HUES6 (cell line): ENCODE data around the gene PHF2.

Experiments used
- H3K27ac ChIP-seq: 2 replicates; pipeline ENCODE4 v1.7.0; 2013; ENCODE audit warnings: low read depth, mild to moderate bottlenecking, low read length, inconsistent platforms
- H3K27me3 ChIP-seq: 2 replicates; pipeline ENCODE4 v1.6.1; 2013; ENCODE audit warnings: low read length; ENCODE audit not compliant: control insufficient read depth, insufficient read depth
- H3K36me3 ChIP-seq: 2 replicates; pipeline ENCODE4 v1.6.1; 2013; ENCODE audit warnings: low read length; ENCODE audit not compliant: control insufficient read depth, insufficient read depth
- H3K4me1 ChIP-seq: 2 replicates; pipeline ENCODE4 v1.6.1; 2013; ENCODE audit warnings: low read length; ENCODE audit not compliant: control insufficient read depth, insufficient read depth
- H3K4me3 ChIP-seq: 2 replicates; pipeline ENCODE4 v1.5.1; 2013; ENCODE audit warnings: low read depth, low read length
- H3K9ac ChIP-seq: one replicate; pipeline ENCODE4 v1.6.1; 2013; ENCODE audit warnings: mild to moderate bottlenecking, low read length
- H3K9me3 ChIP-seq: 2 replicates; pipeline ENCODE4 v1.6.1; 2013; ENCODE audit warnings: low read depth, low read length; ENCODE audit not compliant: control insufficient read depth, insufficient read depth

Gene PHF2

DNA sequence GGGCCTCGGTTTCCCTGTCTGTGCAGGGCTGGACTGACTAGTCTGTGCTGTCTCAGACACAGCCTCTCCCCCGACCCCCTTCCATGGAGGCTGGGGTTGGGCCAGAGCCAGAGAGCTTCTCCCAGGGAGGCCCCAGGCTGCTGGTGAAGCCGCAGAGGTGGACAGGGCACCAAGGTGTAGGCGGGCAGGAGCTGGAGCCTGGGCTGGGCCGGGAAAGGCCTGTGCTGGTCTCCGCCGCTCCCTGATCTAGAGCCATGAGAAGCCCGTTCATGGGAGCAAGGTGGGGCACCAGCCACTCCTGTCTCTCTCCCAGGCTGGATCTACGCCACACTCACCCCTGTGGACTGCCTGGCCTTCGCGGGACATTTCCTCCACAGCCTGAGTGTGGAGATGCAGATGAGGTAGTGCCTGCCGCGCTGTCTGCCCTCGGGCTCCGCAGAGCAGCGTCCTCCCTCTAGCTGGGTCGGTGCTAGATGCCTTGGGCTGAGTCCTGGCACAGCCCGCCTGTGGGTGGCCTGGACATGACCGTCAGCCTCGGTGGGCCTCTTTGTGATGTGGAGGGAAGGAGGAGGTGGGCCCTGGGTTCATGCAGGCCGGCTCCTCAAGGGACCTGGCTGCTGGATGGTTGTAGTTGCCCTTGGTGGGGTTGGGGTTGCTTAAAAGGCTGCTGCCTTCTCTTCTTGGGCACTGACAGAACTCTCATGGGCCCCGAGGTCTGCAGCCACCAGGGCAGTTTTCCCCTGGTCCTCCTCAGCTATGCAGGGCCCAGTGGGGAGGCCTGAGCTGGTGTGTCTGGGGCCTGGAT is 79.4 kb downstream of the PHF2 start:
- Histone ChIP-seq H3K9me3 (no peaks in the 10 kb centered on the region), H3K4me1 (no peaks in the 10 kb centered on the region), H3K27ac (no peak overlapping the region), H3K27me3 (no peaks in the 10 kb centered on the region), H3K4me3 (no peak overlapping the region), H3K9ac (no peak overlapping the region), H3K36me3 (peaks cover 18% of the 10 kb centered on the region)

DNA sequence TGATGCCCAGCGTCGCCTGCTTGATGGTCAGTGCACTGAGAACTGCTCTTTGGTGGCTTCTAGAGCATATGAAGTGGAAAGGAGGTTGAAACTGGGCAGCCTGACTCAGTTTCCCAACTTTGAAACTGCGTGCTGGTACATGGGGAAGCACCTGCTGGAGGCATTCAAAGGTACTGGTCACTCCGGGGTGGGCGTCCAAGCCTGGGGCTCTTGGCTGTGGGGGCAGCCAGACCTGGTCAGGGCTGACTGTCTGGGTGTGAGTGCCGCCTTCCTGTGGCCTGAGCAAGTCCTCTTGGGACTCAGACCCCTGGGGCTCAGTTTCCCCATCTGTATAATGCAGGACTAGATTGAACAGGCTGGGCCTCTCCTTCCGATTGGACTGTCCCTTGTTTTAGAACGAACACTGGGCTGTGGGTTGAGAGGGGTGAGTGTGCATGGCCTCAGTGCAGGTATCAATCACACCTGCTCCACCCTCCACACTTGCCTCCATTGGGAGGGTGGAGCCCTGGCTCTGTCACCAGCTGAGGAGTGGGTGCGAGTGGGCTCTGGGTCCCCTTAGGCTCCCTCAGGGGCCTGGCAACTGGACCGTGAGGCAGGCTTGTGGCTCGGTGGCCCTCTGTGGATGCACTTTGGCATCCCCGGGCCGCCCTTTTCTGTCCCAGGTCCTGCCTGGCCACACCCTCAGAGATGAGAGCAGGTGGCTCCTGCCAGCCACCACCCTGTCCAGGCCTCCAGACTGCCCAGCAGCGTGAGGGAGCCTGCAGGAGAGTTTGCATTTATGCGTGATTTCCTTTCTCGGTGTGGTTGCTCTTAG is 80.2 kb downstream of the PHF2 start:
- H3K9ac ChIP-seq = no peak overlapping the region
- H3K4me1 ChIP-seq = no peaks in the 10 kb centered on the region
- H3K4me3 ChIP-seq = no peak overlapping the region
- no peak overlapping the region for H3K27ac ChIP-seq
- peaks cover 18% of the 10 kb centered on the region for H3K36me3 ChIP-seq
- no peaks in the 10 kb centered on the region for H3K9me3 ChIP-seq
- H3K27me3 ChIP-seq = no peaks in the 10 kb centered on the region

DNA sequence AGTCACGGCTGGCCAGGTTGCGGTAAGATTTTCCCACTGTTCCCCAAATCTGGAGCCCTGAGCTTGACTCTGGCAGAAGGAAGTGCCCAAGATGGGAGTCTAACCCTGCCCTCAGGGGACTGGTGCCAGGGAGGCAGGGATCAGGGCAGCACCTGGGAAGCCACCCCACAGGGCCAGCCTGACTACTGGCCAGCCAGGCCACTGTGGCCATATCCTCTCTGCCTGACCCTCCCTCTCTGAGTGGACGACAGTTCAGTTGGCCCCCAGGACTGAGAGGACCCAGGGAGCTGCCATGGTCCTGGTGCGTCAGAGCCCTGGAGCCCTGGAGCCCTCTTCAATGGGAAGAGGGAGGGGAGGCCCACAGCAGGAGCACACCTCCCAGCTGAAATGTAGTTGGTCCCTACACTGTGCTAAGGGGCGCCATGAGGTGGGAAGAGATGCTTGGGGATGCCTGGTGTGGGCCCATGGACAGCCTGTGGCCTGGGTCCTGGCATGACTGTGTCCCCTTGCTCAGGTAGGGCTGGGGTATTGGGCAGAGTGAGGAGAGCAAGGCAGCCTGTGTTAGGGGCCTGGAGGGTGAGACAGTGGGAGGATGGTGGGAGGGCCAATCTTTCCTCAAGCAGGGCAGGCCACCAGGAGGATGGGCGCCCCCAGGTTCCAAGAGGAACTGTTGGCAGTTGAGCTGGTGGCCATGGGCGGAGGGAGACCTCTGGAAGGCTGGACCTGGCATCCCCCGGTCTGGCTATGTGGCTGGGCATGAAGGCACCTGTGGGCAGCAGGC is 81.1 kb downstream of the PHF2 start:
- Histone ChIP-seq H3K36me3 (peaks cover 18% of the 10 kb centered on the region), H3K9ac (no peak overlapping the region), H3K4me1 (no peaks in the 10 kb centered on the region), H3K9me3 (no peaks in the 10 kb centered on the region), H3K27ac (no peak overlapping the region), H3K4me3 (no peak overlapping the region), H3K27me3 (no peaks in the 10 kb centered on the region)

DNA sequence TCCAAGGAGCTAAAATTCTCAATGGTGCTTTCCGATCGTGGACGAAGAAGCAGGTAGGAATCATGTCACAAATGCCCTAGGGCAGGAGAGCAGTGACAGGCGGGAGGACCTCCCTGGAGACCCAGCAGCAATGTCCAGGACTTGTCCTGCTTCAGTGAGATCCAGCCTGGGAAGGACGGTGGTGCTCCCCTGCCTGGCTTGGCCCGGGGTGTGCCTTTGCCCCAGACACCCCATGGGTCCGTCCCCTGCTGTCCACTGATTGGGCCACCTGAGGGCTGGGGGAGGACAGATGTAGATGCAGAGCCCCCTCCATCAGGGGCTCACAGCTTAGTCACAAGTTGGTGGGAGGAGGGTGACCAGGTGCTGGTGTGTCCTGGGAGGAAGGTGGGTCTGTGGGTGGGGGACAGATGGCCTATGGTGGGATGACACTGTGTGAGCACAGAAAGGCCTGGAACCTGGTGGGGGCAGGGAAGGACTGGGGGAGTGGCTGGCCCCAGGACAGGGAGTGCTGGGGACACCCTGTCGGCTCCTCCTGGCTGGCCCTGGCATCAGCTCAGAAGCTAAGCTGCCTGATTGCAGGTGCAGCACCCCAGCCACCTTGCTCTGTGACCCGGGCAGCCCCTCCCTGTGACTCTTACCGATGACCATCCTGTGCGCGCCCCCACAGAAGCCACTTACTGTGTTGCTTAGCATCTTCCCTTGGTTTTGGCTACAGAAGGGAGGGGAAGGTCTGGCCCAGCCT is 82.0 kb downstream of the PHF2 start:
- Histone ChIP-seq H3K4me1 (no peaks in the 10 kb centered on the region), H3K9ac (no peak overlapping the region), H3K27ac (no peak overlapping the region), H3K9me3 (no peaks in the 10 kb centered on the region), H3K27me3 (no peaks in the 10 kb centered on the region), H3K4me3 (no peak overlapping the region), H3K36me3 (peaks cover 19% of the 10 kb centered on the region)

DNA sequence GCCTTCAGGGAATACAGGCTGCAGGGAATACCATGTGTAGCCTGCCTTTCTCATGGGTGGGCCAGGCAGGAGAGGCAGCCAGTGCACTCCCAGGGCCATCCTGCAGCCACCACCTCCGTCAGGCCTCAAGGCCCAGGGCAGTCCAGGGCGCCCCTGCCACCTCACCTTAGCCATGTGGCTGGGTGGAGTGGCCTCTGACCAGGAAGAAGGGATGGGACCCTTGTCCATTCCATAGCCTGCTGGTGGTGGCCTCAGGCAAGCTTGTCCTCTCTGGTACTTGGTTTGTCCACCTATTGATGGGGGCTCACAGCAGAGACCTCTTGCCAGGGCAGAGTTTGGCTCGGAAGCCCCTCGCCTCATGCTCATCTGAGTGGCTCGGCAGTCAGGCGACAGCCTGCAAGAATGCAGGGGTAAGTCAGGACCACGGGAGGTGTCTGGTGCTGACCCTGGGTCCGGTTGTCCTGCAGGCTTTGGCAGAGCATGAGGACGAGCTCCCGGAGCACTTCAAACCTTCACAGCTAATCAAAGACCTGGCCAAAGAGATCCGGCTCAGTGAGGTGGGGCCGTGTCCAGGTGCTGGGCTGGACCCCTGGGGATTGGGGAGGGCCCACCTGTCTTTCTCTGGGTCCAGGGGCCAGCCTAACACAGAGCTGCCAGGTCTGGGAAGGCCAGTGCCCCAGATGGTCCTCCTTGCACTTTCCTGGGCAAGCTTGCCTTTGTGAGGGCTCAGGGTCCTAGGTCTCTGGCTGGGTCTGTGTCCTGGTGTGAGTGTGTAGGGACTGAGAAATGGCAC is 82.9 kb downstream of the PHF2 start:
- Histone ChIP-seq H3K36me3 (peaks cover 22% of the 10 kb centered on the region), H3K9ac (no peak overlapping the region), H3K27ac (no peak overlapping the region), H3K4me3 (no peak overlapping the region), H3K27me3 (no peaks in the 10 kb centered on the region), H3K9me3 (no peaks in the 10 kb centered on the region), H3K4me1 (no peaks in the 10 kb centered on the region)

DNA sequence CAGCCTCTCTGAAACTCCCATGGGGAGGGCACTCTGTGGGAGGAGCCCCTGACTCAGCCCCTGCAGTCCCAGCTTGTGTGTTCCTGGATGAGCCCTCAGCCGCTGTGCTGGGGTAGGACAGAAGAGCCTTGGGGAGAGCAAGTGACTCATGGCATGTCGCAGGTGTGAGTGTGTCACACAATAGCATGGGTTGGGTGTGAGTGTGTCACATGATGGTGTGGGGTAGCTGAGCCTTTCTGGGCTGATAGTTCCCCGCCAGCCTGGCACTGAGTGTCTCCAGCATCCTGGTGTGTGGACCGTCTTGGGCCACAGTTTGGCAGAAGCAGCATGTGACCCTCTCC is 83.4 kb downstream of the PHF2 start:
- H3K9ac ChIP-seq = no peak overlapping the region
- peaks cover 17% of the 10 kb centered on the region for H3K36me3 ChIP-seq
- H3K27me3 ChIP-seq = no peaks in the 10 kb centered on the region
- H3K27ac ChIP-seq = no peak overlapping the region
- H3K9me3 ChIP-seq = no peaks in the 10 kb centered on the region
- no peak overlapping the region for H3K4me3 ChIP-seq
- no peaks in the 10 kb centered on the region for H3K4me1 ChIP-seq

DNA sequence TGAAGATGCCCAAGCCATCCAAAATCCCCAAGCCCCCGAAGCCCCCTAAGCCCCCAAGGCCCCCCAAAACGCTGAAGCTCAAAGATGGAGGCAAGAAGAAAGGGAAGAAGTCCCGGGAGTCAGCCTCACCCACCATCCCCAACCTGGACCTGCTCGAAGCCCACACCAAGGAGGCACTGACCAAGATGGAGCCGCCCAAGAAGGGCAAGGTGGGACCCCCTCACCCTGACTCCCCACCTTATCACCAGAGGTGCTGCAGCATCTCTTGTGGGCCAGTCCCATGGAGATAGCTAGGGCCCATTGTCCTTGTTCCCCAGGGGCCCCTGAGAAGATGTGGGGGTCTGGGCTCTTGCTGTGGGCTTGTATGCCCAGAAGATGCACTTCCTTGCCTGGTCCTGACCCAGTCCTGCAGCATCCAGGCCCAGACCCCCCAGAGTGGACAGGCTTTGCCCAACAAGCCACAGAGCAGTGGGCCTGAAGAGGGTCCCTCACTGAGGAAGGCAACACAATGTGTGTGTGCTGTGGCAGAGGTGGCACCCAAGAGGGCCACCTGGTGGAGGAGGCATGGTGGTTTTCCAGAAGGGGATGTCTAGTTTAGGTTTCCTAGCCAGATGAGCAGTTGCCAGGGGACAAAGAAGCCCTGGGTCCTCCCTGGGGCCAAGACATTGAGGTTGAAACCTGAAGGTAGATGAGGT is 84.1 kb downstream of the PHF2 start:
- Histone ChIP-seq H3K4me1 (no peaks in the 10 kb centered on the region), H3K36me3 (peaks cover 16% of the 10 kb centered on the region), H3K4me3 (no peak overlapping the region), H3K9me3 (no peaks in the 10 kb centered on the region), H3K27ac (no peak overlapping the region), H3K27me3 (no peaks in the 10 kb centered on the region), H3K9ac (no peak overlapping the region)

DNA sequence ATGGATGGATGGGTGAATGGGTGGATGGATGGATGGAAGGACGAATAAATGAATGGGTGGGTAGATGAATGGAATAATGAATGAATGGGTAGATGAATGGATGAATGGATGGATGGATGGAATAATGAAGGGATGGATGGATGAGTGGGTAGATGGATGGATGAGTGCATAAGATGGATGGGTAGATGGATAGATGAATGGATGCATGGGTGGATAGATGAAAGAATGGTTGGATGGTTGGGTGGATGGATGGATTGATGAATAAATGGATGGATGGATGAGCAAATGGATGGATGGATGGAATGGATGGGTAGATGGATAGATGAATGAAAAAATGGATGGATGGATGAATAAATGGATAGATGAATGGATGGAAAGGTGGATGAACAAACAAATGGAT is 85.2 kb downstream of the PHF2 start:
- Histone ChIP-seq H3K9me3 (no peaks in the 10 kb centered on the region), H3K4me1 (no peaks in the 10 kb centered on the region), H3K27ac (no peak overlapping the region), H3K36me3 (peaks cover 16% of the 10 kb centered on the region), H3K4me3 (no peak overlapping the region), H3K27me3 (no peaks in the 10 kb centered on the region), H3K9ac (no peak overlapping the region)

DNA sequence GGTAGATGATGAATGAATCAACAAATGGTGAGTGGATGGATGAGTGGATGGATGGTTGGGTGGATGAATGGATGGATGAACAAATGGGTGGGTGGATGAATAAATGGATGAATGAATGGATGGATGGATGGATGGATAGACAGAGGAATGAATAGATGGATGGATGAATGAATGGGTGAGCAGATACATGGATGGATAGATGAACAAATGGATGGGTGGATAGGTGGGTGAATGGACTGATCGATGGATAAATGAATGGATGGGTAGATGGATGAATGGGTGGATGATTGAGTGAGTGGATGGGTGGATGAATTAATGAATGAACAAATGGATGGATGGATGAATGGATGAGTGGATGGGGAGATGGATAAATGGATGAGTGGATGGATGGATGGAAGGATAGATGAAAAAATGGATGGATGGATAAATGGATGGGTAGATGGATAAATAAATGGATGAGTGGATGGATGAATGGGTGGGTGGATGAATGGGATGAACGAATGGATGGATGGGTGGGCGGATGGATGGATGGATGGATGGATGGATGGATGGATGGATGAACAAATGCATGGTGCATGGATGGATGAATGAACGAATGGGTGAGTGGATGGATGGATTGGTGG is 85.7 kb downstream of the PHF2 start:
- H3K36me3 ChIP-seq = peaks cover 19% of the 10 kb centered on the region
- no peaks in the 10 kb centered on the region for H3K4me1 ChIP-seq

More for the DNA sequence above, 85.7 kb downstream of the PHF2 start:
- H3K27me3 ChIP-seq = no peaks in the 10 kb centered on the region
- no peak overlapping the region for H3K4me3 ChIP-seq
- no peaks in the 10 kb centered on the region for H3K9me3 ChIP-seq
- H3K27ac ChIP-seq = no peak overlapping the region
- no peak overlapping the region for H3K9ac ChIP-seq
